HG03196 (cell line): Measurements from ENCODE around the gene COPS8.

Source experiments
- ATAC-seq: cut with Tn5 transposase; IDR thresholded peaks from one replicate; pipeline ENCODE4 v1.9.1; 2021; ENCODE audit not compliant: unreplicated experiment

COPS8 gene

DNA sequence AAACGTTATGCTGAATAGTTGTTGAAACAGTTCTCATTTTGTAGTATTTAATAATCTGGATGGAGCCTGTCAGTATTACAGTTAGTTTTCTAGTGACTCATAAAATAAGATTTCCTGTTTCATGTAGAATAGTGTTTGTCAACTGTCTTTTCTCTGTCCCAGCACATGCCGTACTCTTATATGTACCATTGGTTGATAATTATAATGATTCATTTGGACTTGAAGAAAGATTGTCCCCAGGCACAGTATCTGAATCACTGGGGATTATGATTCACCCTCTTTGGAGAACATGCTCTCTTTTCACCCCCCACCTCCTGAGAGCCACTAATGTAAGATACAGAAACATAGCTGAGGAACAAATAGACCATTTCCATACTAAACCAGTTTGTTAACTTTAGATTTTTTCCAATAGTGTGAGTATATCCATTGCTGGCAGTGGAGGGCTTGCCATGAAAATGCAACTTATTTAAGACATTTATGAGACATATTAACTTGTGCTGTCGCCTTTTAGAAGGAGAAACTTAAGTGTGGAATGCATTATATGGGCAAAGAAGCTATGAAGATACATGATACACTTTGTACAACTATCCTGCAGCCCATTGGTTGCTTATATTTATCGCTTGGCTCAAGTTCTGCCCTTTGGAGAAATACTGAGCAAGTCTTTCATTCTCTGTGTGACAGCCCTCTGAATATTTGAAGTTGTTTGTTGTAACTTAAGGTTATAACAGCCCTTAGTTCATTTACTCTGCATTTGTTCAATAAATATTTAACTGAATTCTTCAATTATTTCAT, 12.4 kb downstream of the COPS8 start:
- ATAC-seq: no peak

DNA sequence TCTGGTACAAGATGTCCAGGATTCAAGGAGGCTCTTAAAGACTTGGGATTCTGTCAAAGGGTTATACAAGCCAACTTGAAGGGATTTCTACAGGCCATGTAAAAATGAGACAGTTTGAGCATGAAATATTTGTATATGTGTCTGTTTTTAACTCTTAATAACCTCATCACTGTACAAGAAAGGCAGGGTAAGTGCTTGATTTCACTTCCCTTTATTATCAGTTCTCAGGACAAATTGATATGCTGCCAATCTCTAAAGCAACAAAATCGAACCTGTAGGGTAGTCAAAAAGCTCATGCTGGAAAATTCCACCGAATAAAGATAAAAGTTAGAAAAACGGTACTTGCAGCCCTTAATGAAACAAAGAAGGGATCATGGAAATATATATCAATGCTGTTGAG, 14.1 kb downstream of the COPS8 start:
- no peak for ATAC-seq

DNA sequence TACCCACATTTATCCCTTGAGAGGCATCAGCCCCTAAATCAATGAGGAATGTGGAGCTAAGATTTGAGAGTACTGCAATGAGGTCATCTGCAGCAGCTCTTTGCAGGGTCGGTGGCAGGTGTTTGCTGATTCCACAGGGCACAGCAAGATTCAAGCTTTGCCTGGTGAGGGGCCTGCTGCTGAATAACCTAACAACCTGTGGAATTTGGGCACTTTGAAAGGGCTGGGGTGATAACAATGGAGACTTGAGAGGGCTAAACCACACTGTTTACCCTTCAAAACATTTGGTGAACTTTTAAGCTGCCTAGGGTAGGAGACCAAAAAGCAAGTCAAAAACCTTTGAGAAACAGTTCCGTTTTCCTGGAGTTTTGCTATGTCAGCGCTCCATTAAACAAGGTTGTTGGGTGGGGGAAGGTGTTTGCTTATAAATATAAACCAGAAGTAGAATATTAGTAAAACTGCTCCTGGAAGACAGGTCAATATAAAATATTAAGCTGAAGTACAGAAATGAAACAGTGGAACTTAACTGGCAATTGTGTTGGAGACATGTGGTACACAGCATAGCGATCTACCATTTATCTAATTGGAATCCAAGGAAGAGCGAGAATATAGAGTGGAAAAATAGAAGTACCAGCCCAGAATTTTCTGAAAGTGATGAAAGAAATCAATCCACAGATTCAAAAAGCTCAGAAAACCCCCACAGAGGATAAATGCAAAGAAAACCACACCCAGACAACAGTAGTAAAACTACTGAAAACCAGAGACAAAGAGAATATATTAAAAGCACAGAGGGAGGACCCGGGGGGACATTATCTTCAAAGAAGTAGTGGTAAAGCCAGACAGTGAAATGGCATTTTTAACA, 15.7 kb downstream of the COPS8 start:
- no peak for ATAC-seq

DNA sequence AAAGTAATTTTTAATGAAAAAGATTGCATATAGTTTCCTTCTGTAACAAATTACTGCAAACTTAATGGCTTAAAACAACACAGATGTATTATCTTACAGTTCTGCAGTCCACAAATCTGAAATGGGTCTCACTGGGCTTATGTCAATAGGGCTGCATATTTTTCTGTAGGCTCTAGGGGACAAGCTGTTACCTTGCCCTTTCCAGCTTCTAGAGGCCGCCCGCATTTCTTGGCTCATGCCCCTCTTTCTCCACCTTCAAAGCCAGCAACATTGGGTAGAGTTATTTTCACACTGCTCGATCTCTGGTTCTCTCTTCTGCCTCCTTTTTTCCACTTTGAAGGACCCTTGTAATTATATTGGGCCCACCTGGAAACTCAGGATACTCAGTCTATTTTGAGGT, 16.7 kb downstream of the COPS8 start:
- ATAC-seq: no peak

DNA sequence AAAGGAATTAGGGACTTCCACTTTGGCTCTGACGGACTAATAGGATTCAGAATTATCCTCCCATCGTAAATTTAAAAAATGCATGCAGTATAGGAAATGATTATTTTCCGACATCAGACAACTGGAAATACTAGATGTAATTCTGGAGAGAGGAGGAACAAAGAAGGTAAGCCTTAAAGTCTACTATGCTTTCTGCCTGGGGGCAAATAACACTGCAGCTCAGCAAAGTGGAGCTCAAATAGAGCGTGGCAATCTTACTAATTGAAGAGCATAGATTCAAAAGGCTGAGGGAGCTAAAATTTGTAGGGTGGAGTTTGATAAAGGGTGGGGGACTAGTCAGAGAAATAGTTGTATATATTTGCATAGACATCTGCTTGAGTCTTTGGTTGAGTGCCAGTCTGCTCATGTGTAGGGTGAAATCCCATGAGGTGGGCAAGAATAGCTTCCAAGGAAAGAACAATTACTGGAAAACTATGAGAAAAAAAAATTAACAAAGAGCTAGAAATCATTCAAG, 23.8 kb downstream of the COPS8 start:
- ATAC-seq: no peak

DNA sequence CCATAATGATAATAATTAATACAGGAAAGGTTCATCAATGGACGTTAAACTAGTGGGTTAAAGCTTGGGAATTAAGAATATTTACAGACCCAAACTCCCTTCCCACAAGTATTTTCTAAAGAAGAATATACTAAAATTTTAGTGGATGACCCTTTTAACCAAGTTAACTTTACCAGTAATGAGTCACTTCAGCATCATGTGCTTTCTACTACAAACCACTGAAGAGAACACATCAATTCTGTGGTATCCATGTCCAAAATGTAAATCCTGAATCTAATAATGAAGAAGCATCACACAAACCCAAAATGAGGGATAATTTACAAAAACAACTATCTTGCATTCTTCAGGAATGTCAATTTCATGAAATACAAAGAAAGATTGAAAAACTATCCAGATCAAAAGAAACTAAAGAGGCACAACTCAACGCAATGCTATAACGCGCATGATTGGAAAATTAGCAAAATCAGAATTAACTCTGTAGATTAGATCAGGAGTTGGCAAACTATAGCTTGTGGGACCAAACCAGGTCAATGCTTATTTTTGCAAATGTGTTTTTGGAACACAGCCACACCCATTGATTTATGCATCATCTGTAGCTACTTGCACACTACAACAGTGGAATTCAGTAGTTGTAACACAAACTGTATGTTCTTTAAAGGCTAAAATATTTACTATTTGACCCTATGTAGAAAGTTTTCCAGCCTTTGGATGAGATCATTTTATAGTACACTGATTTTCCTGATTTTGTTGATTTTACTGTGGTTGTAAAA, 27.5 kb downstream of the COPS8 start:
- no peak for ATAC-seq

DNA sequence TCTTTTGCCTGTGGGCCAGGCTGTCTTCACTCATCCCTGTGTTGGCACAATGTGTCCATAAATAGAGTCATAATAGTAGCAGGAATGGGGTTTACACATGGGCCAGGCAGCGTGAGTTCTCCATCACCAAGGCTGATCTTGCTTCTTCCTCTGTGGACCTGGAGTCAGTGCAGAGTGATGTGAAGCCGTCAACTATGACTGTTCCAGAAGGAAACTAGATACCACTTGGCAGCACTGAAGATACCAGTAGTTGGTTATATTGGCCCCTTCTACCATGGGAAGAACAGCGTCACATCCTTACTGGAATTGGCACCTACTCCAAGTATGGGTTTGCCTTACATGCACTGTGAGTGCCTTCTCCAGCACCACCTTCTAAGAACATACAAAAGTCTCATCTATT, 30.2 kb downstream of the COPS8 start:
- ATAC-seq: no peak

DNA sequence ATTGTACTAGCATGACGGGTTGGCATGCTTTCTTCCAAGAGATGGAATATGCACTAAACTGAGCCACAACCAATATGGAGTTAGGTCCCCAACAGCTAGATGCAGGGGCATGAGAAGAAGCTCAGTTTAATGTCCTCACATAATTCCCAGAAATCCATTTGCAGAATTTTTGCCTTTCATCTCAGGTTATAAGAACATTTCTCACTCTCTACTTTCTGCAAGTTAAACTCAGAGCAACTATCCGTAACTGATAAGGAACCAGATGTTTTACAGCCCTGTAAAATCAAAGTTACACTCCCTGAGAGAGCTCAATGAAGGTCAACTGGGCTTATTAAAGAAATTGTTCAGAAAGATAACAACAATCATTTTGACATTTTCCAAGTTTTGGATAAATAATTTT, 30.7 kb downstream of the COPS8 start:
- no peak for ATAC-seq

DNA sequence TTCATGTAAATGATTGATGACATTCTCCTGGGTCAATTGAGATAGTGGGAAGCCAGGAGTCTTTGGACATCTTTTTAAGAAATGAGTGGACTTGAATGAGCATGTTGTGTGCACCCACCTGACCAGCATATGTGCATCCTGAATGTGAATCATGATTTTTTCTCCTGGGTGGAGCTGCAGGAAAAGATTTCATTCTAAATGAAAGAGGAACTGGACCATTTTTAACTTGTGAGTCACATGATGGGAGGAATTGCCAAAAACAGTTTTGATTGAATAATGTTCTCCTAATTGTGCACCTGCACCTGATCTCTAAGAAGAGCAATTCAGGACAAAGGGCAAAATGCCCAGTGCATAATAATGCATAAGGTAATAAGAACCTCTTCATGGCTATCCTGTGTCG, 32.3 kb downstream of the COPS8 start:
- no peak for ATAC-seq

DNA sequence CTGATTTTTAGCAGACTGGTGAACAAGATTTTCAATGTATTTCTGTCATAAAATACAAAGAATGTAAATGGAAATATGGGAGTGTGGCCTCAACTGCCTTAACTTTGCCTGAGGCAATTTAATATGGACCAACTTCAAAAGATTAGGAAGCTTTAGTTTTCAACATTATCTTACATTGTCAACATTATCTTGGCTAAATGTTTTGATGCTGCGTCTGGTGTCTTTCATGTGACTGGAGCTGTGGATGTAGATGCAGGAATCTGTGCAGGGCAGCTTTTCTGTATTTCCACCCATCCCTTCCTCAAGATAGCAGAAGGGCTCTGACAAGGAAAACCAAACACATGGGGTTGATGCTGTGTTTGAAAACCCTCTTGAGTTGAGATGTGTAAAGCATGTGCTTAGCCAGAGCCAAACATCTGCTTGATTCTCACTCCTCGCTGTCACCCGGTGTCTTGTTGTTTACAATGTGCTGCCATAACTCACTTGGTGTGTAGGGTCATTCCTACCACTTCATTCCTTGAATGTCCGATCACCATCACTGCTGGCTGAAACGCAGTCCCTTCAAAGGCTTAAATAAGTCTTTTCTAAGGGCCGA, 33.0 kb downstream of the COPS8 start:
- ATAC-seq: no peak

DNA sequence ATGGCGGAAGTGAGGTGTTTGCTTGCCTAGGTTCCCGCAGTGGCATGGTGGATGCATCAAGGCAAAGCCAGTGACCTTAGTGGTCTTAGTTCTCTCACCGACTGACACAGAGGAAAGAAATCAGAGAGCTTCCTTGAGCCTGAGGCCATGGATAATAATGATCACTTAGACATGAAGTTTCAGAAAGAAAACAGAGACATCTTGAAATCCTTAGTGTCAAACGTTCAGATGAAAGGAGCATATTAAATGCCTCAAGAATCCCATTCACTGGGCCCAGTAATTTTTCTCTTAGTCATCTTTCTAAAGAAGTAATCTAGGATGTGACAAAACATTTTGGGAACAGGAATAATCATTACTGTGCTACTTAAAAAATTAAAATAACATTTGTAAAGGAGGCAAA, 35.2 kb downstream of the COPS8 start:
- no peak for ATAC-seq

DNA sequence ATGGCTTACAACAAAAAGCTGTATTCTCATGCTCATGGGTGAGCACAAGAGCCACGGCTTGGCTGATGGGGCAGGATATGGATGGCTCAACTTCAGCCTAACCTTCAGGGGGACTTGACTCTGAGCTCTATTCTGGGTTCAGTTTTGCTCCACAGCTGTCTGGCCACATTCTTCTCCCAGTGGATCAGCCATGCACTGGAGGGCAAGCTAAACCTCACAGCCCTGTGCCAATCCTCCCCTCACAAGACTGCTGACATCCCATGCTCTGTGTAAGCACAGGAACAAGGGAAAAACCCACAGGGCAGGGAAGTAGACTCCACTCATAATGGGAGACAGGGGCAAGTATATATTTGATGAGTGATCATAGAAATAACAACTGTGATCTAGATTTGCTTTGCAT, 35.6 kb downstream of the COPS8 start:
- ATAC-seq: no peak

DNA sequence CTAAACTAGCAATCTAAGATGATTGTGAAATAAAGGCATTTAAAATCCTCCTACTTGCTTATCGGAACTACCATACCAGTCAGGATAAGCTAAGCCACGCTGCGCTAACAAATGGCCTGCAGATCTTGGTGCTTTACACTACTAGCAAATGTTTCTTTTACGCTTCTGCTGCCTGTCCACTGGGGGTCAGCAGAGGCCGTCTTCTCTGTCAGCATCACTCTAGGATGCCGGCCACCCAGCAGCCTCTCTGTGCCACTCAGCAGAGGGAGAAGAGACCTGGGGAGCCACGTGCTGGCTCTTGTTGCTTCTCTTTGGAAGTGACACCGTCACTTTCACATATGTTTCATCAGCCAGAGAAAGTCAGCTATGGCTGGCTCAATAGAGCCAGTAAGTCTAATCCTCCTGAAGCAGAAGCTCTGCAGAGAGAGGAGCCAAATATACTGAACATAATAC, 36.6 kb downstream of the COPS8 start:
- ATAC-seq: no peak

DNA sequence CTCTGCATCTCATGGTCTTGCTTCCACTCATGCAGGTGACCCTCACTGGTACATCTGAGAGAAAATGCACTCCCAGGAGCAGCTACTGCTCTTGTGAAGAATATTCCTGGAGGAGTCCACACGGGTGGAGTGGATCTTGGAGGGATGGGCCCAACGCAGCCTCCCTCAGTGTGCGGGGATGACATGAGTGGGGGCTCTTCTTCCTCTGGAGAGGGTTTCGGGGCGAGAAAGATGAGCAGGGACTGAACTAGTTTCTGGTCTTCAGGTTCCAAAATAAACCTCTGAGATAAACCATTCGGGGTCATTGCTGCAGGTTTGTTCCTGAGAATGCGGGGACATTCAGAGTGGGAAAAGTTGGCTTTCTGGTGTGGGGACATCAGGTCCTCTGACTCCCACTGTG, 39.1 kb downstream of the COPS8 start:
- ATAC-seq: no peak

DNA sequence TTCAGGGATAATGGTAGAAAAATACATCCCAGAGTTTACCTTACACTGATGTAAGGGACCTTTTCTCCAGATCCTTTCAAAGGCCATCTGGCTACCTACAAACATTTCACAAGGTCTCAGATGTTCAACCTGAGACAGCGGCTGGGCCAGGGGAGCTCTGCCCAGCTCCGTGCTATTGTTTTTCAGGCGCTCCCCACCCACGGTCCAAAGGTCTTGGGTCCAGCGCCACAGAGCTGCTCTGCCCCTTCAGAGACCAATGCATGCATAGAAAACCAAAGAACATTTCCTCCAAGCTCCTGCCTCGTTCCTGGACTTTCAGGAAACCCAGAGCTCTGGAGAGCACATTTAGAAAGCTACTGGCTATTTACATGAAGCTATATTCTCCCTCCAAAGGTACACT, 40.3 kb downstream of the COPS8 start:
- ATAC-seq: no peak

DNA sequence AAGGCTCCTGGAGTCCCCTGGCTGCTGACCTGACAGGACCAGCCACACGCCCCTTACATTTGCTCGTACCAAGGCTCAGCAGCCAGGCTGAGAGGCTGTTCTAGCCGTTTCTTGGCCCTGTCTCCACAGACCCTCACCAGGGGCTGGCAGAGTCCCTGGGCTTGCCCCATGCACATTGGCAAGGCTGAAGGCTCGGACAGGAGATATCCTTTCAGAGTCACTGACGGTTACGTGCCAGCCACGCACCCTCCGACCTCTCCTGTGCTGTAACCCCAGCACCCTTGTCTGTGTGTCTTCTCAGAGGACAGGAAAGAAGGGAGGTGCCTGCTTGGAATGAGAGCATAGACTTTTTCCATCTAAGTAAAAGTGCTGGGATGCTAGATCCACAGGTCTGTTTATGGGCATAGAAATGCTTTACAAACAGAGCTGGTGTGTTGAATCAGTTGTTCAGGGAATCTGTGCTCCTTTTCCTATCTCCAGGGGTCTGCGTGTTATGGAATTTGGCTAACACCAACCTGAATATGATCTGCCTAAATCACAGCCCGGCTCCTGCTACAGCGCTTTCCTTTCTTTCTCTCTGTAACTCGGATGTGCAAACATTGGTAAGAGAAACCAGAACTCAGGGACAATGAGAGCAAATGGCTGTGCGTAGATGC, 41.0 kb downstream of the COPS8 start:
- no peak for ATAC-seq

DNA sequence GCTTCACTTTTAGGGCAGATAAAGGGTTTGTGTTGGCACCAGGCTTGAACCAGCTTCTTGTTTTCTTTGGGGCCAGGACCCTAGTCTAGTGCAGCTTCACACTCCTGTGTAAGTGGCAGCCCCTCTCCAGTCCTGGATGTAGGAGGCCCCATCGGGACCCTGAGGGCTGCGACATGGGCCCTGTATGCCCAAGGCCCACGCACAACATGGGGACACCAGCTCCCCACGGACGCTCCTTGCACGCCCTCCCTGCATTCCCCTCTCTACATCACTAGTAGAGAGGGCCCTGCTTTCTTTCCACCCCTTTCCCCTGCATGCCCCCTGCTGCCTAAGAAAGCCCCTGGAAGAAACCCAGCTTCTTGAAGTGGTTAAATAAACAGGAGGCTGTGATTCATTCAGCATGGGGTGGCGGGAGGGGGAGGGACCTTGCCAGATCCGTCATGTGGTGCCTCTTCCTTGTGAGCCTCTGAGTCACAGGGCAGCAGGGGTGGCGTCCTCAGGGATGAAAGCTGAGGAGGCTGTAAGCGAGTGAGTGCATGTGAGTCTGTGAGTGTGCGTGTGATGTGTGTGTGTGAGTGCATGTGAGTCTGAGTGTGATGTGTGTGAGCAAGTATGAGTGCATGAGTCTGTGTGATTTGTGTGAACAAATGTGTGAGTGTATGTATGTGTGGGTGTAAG, 42.5 kb downstream of the COPS8 start:
- no peak for ATAC-seq

DNA sequence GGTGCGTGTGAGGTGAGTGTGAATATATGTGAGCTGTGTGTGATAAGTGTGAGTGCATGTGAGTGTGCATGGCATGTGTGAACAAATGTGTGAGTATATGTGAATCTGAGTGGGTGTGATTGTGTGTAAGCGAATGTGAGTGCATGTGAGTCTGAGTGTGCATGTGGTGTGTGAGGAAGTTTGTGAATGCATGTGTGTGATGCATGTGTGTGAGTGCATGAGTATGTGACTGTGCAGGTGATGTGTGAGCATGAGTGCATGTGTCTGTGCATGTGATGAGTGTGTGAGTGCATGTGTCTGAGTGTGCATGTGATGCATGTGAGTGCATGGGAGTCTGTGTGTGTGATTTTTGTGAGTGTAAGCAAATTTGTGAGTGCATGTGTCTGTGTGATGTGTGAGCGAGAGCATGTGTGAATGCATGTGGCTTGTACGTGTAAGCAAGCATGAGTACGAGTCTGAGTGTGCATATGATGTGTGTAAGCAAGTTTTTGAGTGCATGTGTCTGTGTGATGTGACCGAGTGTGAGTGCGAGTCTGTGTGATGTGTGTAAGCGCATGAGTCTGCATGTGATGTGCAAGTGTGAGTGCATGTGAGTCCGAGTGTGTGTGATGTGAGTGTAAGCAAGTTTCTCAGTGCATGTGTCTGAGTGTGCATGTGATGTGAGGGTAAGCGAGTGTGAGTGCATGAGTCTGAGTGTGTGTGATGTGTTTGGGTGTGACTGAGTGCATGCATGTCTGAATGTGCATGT, 43.3 kb downstream of the COPS8 start:
- ATAC-seq: no peak

DNA sequence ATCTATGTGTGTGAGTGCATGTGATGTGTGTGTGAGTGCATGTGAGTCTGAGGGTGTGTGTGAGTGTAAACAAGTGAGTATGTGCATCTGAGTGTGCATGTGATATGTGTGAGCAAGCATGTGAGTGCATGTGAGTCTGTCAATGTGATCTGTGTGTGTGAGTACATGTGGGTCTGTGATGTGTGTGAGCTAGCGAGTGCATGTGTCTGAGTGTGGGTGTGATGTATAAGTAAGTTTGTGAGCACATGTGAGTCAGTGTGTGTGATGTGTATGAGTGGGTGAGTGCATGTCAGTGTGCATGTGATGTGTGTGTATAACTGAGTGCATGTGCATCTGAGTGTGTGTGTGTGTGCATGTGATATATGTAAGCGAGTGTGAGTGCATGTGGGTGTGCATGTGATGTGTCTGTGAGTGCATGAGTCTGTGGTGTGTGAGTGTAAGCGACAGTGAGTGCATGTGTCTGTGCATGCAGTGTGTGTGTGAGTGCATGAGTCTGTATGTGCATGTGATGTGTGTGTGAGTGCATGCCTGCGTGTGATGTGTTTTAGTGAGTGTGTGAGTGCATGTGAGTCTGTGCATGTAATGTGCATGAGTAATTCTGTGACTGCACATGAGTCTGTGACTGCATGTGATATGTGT, 44.1 kb downstream of the COPS8 start:
- ATAC-seq: no peak
